GM20000 (cell line): ENCODE measurements around the gene IFT80.
A peak's percentile ranks its signal among the peaks of the same experiment; 100 is the strongest.

Source experiments
- DNase-seq: peaks from one replicate; pipeline ENCODE4 v3.0.0; 2012; ENCODE audit warnings: low spot score
- CTCF ChIP-seq: IDR thresholded peaks from 2 replicates; pipeline ENCODE4 v1.5.1; 2012; ENCODE audit warnings: mild to moderate bottlenecking, control low read depth; ENCODE audit errors: extremely low read depth, missing control alignments

Gene IFT80

DNA sequence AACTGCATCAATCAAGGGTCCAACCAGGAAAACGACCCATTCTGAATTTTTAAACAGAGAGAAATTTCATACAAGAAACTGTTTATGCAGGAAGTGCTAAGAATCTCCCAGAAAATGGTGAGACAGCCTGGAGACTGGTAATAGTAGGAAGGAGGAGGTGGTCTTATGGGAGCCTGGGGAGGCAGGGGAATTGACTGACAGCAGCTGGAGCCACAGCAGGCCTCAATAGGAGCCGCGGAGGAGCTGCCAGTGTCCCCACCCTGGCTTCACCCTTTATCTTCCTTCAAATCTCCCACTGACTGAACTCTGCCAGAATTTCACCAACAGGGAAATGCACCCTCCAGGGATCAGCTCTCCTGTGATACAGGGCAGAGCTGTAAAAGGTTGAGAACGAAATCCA is 181.3 kb downstream of the IFT80 start:
- TF ChIP-seq CTCF = no peak

GRCh38 chr3:160213191-160213590 is 185.8 kb downstream of the IFT80 start:
- DNase-seq = no peak
- no peak for TF ChIP-seq CTCF

More for the DNA sequence above, 181.3 kb downstream of the IFT80 start:
- DNase-seq = no peak

DNA sequence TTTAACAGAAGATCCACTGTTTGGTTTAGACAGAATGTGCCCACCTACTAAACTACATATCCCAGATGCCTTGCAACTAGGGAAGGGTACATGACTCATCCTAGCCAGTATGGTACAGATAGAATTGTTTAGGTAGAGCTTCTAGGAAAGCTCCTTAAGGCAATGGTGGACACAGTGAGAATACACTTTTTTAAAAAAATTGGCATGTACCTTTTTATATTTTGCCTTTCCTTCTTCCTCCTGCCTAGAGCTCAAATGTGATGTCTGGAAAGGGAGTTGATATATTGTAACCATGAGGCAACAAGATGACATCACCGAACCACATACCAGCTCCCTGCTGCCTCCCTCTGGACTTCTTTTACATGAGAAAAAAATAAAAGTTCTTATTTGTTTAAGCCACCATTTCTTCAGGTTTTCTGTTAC is 188.2 kb downstream of the IFT80 start:
- DNase-seq = peak; percentile 18

DNA sequence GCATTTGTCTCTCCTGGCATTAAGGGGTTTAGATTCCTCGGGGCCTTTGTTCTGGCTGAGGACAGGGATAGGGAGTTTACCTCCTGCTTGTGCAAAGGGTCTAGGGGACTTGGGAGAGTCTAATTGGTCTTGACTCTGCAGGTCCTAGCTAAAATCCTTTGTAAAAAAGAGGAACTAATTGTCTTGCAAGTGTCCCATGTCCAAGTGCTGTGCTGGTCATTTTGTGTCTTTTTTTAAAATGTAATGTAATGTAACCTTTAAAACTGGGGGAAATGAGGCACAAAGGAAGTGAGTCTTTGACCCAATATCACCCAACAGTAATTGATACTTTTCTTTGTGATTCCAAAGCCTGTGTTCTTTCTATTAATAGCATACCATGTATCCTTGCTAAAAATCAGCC is 188.7 kb downstream of the IFT80 start:
- no peak for DNase-seq
- TF ChIP-seq CTCF = no peak

More for the DNA sequence above, 188.2 kb downstream of the IFT80 start:
- no peak for TF ChIP-seq CTCF
